22Rv1 (cell line): ENCODE measurements around the gene TUBB6.

Experiments used
- H3K27ac ChIP-seq: fragments of 450-650 bp; 2 replicates; pipeline ENCODE4 v1.5.1; 2017
- ZFX ChIP-seq: fragments of 450-650 bp; IDR thresholded peaks from 2 replicates; pipeline ENCODE4 v1.6.1; 2017; ENCODE audit warnings: antibody characterized with exemption, borderline replicate concordance
- TF ChIP-seq, protein P1 (sequence below): fragments of 450-650 bp; IDR thresholded peaks from 2 replicates; pipeline ENCODE4 v1.5.1; 2017; ENCODE audit warnings: mild to moderate bottlenecking

TUBB6 gene

DNA sequence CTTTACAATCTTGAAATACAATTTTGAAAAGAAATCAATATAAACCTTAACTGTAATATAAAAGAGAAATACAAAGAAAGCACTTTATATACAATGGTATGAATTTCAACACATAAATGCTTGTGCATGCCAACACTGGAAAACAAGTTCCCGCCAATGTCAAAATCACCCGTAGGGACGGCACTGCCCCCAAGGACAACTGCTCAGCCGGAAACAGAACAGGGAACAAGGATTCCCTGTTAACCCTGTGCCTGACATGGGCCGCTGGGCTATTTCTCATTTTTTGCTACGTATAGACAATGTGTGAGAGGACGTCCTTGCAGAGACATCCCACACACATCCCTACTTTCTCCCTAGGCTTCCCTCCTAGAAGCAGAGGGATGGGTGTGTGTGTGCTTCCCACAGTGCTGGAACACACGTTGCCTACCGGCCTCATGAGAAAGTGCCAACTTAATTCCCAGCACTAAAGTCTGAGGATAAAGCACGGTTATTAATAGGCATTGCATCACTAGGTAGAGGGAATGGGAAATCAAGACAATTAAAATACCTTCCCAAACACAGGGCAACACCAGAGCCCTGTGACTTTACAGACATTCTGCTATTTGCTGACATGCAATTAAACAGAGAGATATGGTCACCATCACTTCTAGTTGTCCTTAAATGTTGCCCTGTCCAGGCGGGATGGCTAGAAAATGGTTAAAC is 54.6 kb downstream of the TUBB6 start:
- TF ChIP-seq ZFX, result no peak
- TF ChIP-seq, protein P1, sequence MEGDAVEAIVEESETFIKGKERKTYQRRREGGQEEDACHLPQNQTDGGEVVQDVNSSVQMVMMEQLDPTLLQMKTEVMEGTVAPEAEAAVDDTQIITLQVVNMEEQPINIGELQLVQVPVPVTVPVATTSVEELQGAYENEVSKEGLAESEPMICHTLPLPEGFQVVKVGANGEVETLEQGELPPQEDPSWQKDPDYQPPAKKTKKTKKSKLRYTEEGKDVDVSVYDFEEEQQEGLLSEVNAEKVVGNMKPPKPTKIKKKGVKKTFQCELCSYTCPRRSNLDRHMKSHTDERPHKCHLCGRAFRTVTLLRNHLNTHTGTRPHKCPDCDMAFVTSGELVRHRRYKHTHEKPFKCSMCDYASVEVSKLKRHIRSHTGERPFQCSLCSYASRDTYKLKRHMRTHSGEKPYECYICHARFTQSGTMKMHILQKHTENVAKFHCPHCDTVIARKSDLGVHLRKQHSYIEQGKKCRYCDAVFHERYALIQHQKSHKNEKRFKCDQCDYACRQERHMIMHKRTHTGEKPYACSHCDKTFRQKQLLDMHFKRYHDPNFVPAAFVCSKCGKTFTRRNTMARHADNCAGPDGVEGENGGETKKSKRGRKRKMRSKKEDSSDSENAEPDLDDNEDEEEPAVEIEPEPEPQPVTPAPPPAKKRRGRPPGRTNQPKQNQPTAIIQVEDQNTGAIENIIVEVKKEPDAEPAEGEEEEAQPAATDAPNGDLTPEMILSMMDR, result no peak
- H3K27ac ChIP-seq, result no peak overlapping the region

DNA sequence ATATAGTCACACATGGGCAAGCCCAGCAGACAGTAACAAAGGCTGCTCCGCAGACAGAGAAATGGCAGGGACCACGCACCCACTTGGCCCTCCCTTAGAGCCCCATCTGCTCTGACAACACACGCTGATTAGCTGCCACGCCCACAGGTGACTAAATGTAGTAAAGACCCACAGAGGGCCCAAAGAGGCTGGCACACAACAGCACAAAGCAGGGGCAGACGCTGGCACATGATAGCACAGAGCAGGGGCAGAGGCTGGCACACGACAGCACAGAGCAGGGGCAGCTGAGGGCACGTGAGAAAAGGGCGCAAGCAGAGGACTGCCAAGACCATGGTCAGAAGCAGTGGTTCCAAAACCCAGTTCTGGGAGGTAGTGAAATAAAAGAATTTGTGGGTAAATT is 58.3 kb downstream of the TUBB6 start:
- H3K27ac ChIP-seq, result no peak overlapping the region

DNA sequence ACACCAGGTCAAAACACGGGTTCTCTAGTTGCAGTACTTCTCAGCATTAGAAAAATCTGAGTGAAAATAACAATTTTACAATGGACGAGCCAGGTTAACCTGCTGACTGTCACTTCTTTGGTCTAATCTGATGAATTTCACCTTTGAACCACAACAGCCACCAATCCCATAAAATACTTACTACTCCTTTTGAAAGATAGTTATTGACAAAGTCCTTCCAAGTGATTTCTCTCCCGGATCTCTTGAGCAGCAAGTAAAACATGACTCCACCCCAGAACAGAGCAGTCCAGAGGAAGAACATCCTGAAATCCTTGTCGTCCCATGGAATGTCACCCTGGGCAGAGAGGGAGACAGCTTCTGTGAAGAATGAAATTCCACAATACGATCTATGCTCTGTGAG is 58.7 kb downstream of the TUBB6 start:
- TF ChIP-seq ZFX, result no peak
- TF ChIP-seq, protein P1, result no peak

More for the DNA sequence above, 58.3 kb downstream of the TUBB6 start:
- TF ChIP-seq, protein P1, result no peak
- no peak for TF ChIP-seq ZFX

DNA sequence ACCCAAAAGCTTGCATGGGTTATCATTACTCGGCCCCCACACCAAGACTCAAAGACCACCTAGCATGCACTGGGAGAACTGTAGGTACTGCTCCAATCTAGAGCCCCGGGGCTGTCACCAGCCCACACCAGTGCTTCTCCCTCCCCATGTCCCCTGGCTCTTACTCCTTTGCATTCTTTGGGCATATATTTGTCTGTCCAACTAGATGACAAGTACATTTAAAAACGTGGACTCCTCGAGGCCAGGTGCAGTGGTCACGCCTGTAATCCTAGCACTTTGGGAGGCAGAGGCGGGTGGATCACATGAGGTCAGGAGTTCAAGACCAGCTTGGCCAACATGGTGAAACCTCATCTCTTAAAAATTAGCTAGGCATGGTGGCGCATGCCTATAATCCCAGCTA is 61.2 kb downstream of the TUBB6 start:
- TF ChIP-seq, protein P1, result no peak
- no peak for TF ChIP-seq ZFX
- H3K27ac ChIP-seq, result no peak overlapping the region

More for the DNA sequence above, 58.7 kb downstream of the TUBB6 start:
- H3K27ac ChIP-seq, result no peak overlapping the region

DNA sequence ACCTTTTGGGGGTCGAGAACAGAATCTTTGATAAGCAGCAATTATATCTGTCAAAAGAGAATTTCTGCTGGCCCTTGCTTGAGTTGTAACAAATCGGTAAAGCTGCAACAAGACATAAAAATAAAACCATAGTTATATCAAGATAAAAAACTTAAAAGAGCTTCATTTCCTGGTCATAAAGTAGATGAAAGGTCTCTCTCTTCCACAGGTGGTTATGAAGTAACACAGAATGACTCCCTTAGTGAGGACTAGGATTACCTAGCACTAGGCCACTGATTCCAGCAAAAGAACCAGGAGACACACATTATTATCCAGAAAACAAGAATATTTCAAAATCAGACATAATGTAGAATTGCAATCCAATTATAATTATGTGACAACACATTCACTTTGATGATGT is 63.5 kb downstream of the TUBB6 start:
- no peak for TF ChIP-seq ZFX
- TF ChIP-seq, protein P1, result no peak
- no peak overlapping the region for H3K27ac ChIP-seq

DNA sequence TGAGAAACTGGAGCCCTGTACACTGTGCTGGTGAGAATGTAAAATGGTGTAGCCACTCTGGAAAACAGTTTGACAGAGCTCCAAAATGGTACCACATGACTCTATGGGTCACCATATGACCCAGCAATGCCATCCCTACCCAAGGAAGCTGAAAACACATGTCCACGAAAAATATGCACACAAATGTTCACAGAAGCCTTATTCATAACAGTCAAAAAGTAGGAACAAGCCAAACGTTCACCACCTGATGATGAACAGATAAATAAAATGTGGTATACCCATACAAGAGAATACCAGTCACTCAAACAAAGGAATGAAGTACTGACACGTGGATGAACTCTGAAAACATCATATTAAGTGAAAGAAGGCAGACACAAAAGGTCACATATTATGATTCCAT is 64.4 kb downstream of the TUBB6 start:
- no peak for TF ChIP-seq ZFX
- TF ChIP-seq, protein P1, result no peak
- no peak overlapping the region for H3K27ac ChIP-seq

DNA sequence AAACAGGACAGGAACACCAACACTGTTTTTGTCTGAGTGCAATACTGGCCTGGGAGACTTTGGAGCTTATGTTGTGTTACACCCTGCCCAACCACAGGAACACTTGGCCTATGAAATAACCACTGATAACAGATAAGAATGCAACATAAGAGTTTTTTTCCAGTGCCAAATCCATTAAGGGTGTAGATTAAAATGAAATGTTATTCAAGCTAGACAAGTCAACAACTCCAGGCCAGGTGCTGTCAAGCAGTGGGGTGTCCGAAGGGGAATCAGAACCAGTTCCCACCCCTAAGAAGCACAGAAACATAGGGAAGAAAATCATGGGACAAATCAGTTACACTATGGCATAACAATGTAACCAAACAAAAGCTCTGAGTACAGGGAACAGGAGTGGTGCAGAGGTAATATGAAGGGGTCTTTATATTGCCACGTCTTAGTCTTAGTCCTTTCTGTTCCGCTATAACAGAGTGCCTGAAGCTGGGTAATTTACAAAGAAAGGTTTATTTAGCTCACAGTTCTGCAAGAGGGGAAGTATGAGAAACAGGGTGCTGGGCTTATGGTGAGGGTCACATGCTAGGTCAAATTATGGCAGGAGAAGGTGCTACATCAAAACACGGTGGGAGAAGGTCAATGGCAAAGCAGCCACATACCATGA is 65.2 kb downstream of the TUBB6 start:
- TF ChIP-seq ZFX, result no peak
- TF ChIP-seq, protein P1, result no peak
- no peak overlapping the region for H3K27ac ChIP-seq
